HCT116 (cell line): ENCODE data around the gene PREX1. TPM values are rescaled to one million over a fixed set of nuclear protein-coding genes. Genes with fewer than 3 reads are reported as not detected.

Experiments
- ATAC-seq: fragments of 200-7000 bp; cut with Tn5 transposase; 2 replicates; pipeline ENCODE4 v1.9.1; 2020; ENCODE audit warnings: mild to moderate bottlenecking, moderate library complexity
- BruUV-seq: library from RNA; stranded (reverse); fragments of 400-500 nt; replicated peaks from 2 replicates; lab custom pipeline; 2021; lab: Mats Ljungman, UMichigan
- CTCF ChIA-PET: fragments of 300-600 bp; sonication (Branson Sonifier 250); formaldehyde crosslinking; loops from one replicate; lab custom pipeline; 2021; ENCODE audit warnings: antibody characterized with exemption; lab: Charles Lee
- POLR2A ChIA-PET: fragments of 300-600, 350-600 bp; sonication (Branson Sonifier 250); formaldehyde crosslinking; loops from one replicate; lab custom pipeline; 2021; ENCODE audit warnings: antibody characterized with exemption; lab: Charles Lee
- RAD21 ChIA-PET, 2 experiments: fragments of 300-600 bp; sonication (Branson Sonifier 250); formaldehyde crosslinking; loops; one replicate each; lab custom pipeline; 2023; ENCODE audit warnings: low total read pairs in 2 of 2; ENCODE audit not compliant: uncharacterized antibody in 2 of 2, unreplicated experiment in 2 of 2, low non-redundant PET in 1 of 2; lab: Charles Lee
- DNase-seq: peaks from one replicate; pipeline ENCODE4 v3.0.0-alpha.2; 2010; ENCODE audit warnings: low read depth, low spot score
- H2AFZ ChIP-seq: fragments of 200-600 bp; shearing (Covaris generic), sonication (generic); 2 replicates; pipeline ENCODE4 v1.6.1; 2017; ENCODE audit warnings: low read depth, mixed run types, mixed read lengths, antibody characterized with exemption, low read length; ENCODE audit not compliant: poor library complexity, severe bottlenecking
- H3K27ac ChIP-seq: 2 replicates; pipeline ENCODE4 v1.5.1; 2012; ENCODE audit warnings: low read depth, low read length
- H3K27me3 ChIP-seq: fragments of 200-600 bp; sonication (generic); 2 replicates; pipeline ENCODE4 v1.6.1; 2016; ENCODE audit warnings: mixed run types, low read length, mixed read lengths; ENCODE audit not compliant: insufficient read depth
- H3K36me3 ChIP-seq, 2 experiments: fragments of 200-500 bp in 1 of 2; fragments of 200-600 bp in 1 of 2; sonication (Bioruptor generic) in 1 of 2; sonication (generic) in 1 of 2; 2 replicates each; pipeline versions ENCODE4 v1.5.1 to v1.6.1; 2014 to 2016; ENCODE audit warnings: low read length in 2 of 2, inconsistent platforms in 1 of 2, mixed read lengths in 1 of 2, mixed run types in 1 of 2; ENCODE audit not compliant: insufficient read depth in 2 of 2, control insufficient read depth in 1 of 2
- H3K4me1 ChIP-seq, 2 experiments: fragments of 200-600 bp in 1 of 2; sonication (generic) in 1 of 2; 2 replicates each; pipeline versions ENCODE4 v1.5.1 to v1.6.1; 2012 to 2017; ENCODE audit warnings: low read length in 2 of 2, inconsistent platforms in 1 of 2, mild to moderate bottlenecking in 1 of 2, mixed read lengths in 1 of 2, mixed run types in 1 of 2, moderate library complexity in 1 of 2; ENCODE audit not compliant: insufficient read depth in 2 of 2, control insufficient read depth in 1 of 2
- H3K4me2 ChIP-seq: fragments of 200-600 bp; sonication (generic); 2 replicates; pipeline ENCODE4 v1.6.1; 2017; ENCODE audit warnings: mixed run types, low read length, mixed read lengths
- H3K4me3 ChIP-seq, 2 experiments: fragments of 200-600 bp in 1 of 2; sonication (generic) in 1 of 2; replicated peaks in 1 of 2; 2 replicates each; pipeline ENCODE4 v1.5.1; 2011 to 2016; ENCODE audit warnings: low read length in 2 of 2, control low read depth in 1 of 2, low read depth in 1 of 2, mild to moderate bottlenecking in 1 of 2, mixed read lengths in 1 of 2, mixed run types in 1 of 2
- H3K79me2 ChIP-seq: fragments of 200-600 bp; sonication (generic); 2 replicates; pipeline ENCODE4 v1.6.1; 2017; ENCODE audit warnings: mild to moderate bottlenecking, mixed run types, low read length, moderate library complexity, mixed read lengths; ENCODE audit not compliant: insufficient read depth
- H3K9ac ChIP-seq: fragments of 200-600 bp; sonication (generic); 2 replicates; pipeline ENCODE4 v1.6.1; 2016; ENCODE audit warnings: low read length, mixed read lengths
- H3K9me2 ChIP-seq: fragments of 200-600 bp; sonication (generic), shearing (Covaris generic); 2 replicates; pipeline ENCODE4 v1.6.1; 2017; ENCODE audit warnings: mixed run types, mild to moderate bottlenecking, moderate library complexity; ENCODE audit not compliant: insufficient read depth
- H3K9me3 ChIP-seq, 2 experiments: fragments of 200-500 bp in 1 of 2; fragments of 200-600 bp in 1 of 2; sonication (Bioruptor generic) in 1 of 2; sonication (generic) in 1 of 2; 2 replicates each; pipeline ENCODE4 v1.6.1; 2014 to 2017; ENCODE audit warnings: low read length in 2 of 2, mixed read lengths in 2 of 2, inconsistent platforms in 1 of 2, low read depth in 1 of 2, mild to moderate bottlenecking in 1 of 2, mixed run types in 1 of 2, moderate library complexity in 1 of 2; ENCODE audit not compliant: control insufficient read depth in 1 of 2, insufficient read depth in 1 of 2
- H4K20me1 ChIP-seq: fragments of 200-600 bp; sonication (generic), shearing (Covaris generic); 2 replicates; pipeline ENCODE4 v1.6.1; 2017; ENCODE audit warnings: mixed run types, mild to moderate bottlenecking, moderate library complexity; ENCODE audit not compliant: insufficient read depth
- CBX3 ChIP-seq: IDR thresholded peaks from 2 replicates; pipeline ENCODE4 v1.6.1; 2012; ENCODE audit warnings: low read depth
- CEBPB ChIP-seq: IDR thresholded peaks from 2 replicates; pipeline ENCODE4 v1.6.1; 2012; ENCODE audit warnings: low read depth
- EGR1 ChIP-seq: IDR thresholded peaks from 2 replicates; pipeline ENCODE4 v1.6.1; 2012; ENCODE audit warnings: low read depth
- ELF1 ChIP-seq: IDR thresholded peaks from 2 replicates; pipeline ENCODE4 v1.6.1; 2012; ENCODE audit warnings: low read depth, borderline replicate concordance
- FOSL1 ChIP-seq: IDR thresholded peaks from 2 replicates; pipeline ENCODE4 v1.6.1; 2012; ENCODE audit warnings: low read depth
- MAX ChIP-seq: IDR thresholded peaks from 2 replicates; pipeline ENCODE4 v1.6.1; 2012
- POLR2A ChIP-seq: IDR thresholded peaks from 2 replicates; pipeline ENCODE4 v1.7.0; 2011; ENCODE audit warnings: borderline replicate concordance; ENCODE audit not compliant: insufficient read depth, insufficient read length; ENCODE audit errors: extremely low read depth
- RAD21 ChIP-seq: IDR thresholded peaks from 2 replicates; pipeline ENCODE4 v1.6.1; 2012; ENCODE audit warnings: low read depth, mild to moderate bottlenecking
- REST ChIP-seq: IDR thresholded peaks from 2 replicates; pipeline ENCODE4 v1.6.1; 2012; ENCODE audit warnings: low read depth
- SIN3A ChIP-seq: IDR thresholded peaks from 2 replicates; pipeline ENCODE4 v1.6.1; 2012; ENCODE audit warnings: low read depth
- SP1 ChIP-seq: IDR thresholded peaks from 2 replicates; pipeline ENCODE4 v1.6.1; 2012; ENCODE audit warnings: low read depth
- SRF ChIP-seq: IDR thresholded peaks from 2 replicates; pipeline ENCODE4 v1.6.1; 2012; ENCODE audit warnings: low read depth
- TCF7L2 ChIP-seq: IDR thresholded peaks from 2 replicates; pipeline ENCODE4 v1.7.0; 2011; ENCODE audit warnings: borderline replicate concordance, inconsistent platforms; ENCODE audit not compliant: insufficient read depth, insufficient read length; ENCODE audit errors: extremely low read depth
- YY1 ChIP-seq: IDR thresholded peaks from 2 replicates; pipeline ENCODE4 v1.6.1; 2011; ENCODE audit warnings: low read length, low read depth, moderate library complexity, mild to moderate bottlenecking; ENCODE audit not compliant: insufficient replicate concordance; ENCODE audit errors: extremely low read depth
- ZFX ChIP-seq: fragments of 450-650 bp; IDR thresholded peaks from 2 replicates; pipeline ENCODE4 v1.6.1; 2017
- ZNF274 ChIP-seq: fragments of 200-500 bp; sonication (Bioruptor generic); IDR thresholded peaks from 2 replicates; pipeline ENCODE4 v1.6.1; 2014; ENCODE audit warnings: mild to moderate bottlenecking, low read depth, low read length, inconsistent platforms
- intact Hi-C: fragments of 100-400 bp; cut with micrococcal nuclease; formaldehyde crosslinking; loops from 2 replicates; pipeline ENCODE4 v1.10.0; 2022
- total RNA-seq: library from RNA; stranded (reverse); gene quantifications from one replicate; pipeline ENCODE4 v1.2.1, GENCODE V29; 2021; ENCODE audit not compliant: unreplicated experiment
- TF ChIP-seq, protein P1 (sequence below): IDR thresholded peaks from 2 replicates; pipeline ENCODE4 v1.6.1; 2011; ENCODE audit warnings: mild to moderate bottlenecking, low read length, moderate library complexity; ENCODE audit not compliant: insufficient replicate concordance; ENCODE audit errors: extremely low read depth
- TF ChIP-seq, protein P2 (sequence below), 3 experiments: fragments of 200-600 bp in 1 of 3; sonication (generic) in 1 of 3; IDR thresholded peaks in 2 of 3; conservative IDR thresholded peaks in 1 of 3; 2 replicates each; pipeline ENCODE4 v1.5.1; 2012 to 2017; ENCODE audit warnings: low read depth in 2 of 3, low read length in 2 of 3, antibody characterized with exemption in 1 of 3, borderline replicate concordance in 1 of 3, control low read depth in 1 of 3, mild to moderate bottlenecking in 1 of 3, mixed read lengths in 1 of 3, mixed run types in 1 of 3, moderate library complexity in 1 of 3; ENCODE audit not compliant: insufficient read depth in 1 of 3

Gene PREX1
- total RNA-seq, 1 experiment from 2014 or later = 6.1 TPM

DNA sequence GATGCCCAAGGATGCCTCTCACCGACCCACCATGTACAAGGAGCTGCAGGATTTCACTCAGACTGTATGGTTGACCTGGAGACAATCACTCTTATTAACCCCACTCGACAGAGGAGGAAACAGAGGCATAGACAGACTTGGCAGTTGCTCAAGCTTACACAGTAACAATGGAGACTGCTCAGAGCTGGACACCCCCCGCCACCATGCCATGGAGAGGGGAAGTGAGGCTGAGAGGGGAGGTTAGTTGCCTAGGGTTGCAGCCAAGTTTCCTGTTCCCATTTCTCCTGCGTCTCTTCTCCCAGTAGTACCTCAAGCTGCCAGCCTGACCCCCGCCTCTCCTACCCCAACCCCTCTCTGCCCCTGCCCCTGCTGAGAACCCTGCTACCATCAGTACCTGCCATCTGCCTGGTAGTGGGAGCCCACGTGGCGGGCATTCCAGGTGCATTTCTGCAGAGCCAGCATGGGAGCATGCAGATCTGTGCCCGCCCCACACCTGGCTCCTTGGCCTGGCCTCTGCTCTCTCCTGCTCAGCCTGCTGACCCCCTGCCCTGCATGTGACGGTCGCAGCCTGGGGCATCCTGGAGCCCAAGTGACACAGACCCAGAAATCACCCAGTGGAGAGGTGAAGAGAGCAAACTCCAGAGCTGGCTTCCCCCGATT lies 157.7 kb downstream of the PREX1 start:
- ChIA-PET POLR2A (no interaction called here), RAD21 (no interaction called here), CTCF (no interaction called here)
- Histone ChIP-seq H3K79me2 (no peaks in the 10 kb centered on the region), H2AFZ (no peak overlapping the region), H3K27me3 (no peaks in the 10 kb centered on the region), H3K4me1 (no peaks in the 10 kb centered on the region), H3K9me2 (no peaks in the 10 kb centered on the region), H3K27ac (no peak overlapping the region), H3K9ac (no peak overlapping the region), H3K4me3 (no peak overlapping the region), H3K36me3 (no peaks in the 10 kb centered on the region), H3K9me3 (no peaks in the 10 kb centered on the region), H4K20me1 (no peaks in the 10 kb centered on the region), H3K4me2 (no peak overlapping the region)
- ATAC-seq (no peak), DNase-seq (no peak)
- TF ChIP-seq ZNF274 = no peak
- no peak for TF ChIP-seq ZFX
- TF ChIP-seq, protein P1, sequence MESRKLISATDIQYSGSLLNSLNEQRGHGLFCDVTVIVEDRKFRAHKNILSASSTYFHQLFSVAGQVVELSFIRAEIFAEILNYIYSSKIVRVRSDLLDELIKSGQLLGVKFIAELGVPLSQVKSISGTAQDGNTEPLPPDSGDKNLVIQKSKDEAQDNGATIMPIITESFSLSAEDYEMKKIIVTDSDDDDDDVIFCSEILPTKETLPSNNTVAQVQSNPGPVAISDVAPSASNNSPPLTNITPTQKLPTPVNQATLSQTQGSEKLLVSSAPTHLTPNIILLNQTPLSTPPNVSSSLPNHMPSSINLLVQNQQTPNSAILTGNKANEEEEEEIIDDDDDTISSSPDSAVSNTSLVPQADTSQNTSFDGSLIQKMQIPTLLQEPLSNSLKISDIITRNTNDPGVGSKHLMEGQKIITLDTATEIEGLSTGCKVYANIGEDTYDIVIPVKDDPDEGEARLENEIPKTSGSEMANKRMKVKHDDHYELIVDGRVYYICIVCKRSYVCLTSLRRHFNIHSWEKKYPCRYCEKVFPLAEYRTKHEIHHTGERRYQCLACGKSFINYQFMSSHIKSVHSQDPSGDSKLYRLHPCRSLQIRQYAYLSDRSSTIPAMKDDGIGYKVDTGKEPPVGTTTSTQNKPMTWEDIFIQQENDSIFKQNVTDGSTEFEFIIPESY = no peak
- TF ChIP-seq REST = no peak
- TF ChIP-seq ELF1 = no peak
- TF ChIP-seq CBX3 = no peak
- no peak for TF ChIP-seq POLR2A
- no peak for TF ChIP-seq FOSL1
- no peak for TF ChIP-seq EGR1
- no peak for TF ChIP-seq YY1
- no peak for TF ChIP-seq SIN3A
- TF ChIP-seq, protein P2, sequence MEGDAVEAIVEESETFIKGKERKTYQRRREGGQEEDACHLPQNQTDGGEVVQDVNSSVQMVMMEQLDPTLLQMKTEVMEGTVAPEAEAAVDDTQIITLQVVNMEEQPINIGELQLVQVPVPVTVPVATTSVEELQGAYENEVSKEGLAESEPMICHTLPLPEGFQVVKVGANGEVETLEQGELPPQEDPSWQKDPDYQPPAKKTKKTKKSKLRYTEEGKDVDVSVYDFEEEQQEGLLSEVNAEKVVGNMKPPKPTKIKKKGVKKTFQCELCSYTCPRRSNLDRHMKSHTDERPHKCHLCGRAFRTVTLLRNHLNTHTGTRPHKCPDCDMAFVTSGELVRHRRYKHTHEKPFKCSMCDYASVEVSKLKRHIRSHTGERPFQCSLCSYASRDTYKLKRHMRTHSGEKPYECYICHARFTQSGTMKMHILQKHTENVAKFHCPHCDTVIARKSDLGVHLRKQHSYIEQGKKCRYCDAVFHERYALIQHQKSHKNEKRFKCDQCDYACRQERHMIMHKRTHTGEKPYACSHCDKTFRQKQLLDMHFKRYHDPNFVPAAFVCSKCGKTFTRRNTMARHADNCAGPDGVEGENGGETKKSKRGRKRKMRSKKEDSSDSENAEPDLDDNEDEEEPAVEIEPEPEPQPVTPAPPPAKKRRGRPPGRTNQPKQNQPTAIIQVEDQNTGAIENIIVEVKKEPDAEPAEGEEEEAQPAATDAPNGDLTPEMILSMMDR (IDR thresholded peaks at IDR 0.05 in 2 of 3, conservative IDR thresholded peaks at IDR 0.05 in 1 of 3; ENCODE audit: borderline replicate concordance in 1 of 3, insufficient read depth in 1 of 3, low read depth in 2 of 3, low read length in 2 of 3) = no peak
- TF ChIP-seq MAX = no peak
- no peak for TF ChIP-seq CEBPB
- TF ChIP-seq RAD21 = no peak
- TF ChIP-seq SP1 = no peak
- no peak for TF ChIP-seq TCF7L2
- TF ChIP-seq SRF = no peak
- no TSS peak for BruUV-seq
- intact Hi-C loops = no loop called here
